CD4-positive, alpha-beta memory T cell (primary cell): Measurements from ENCODE around the gene TPST2. TPM values are rescaled to one million over a fixed set of nuclear protein-coding genes. Genes with fewer than 3 reads are reported as not detected.

Experiments used
- CTCF ChIA-PET: fragments of 350-600 bp; sonication (Branson Sonifier 250); formaldehyde crosslinking; loops from one replicate; lab custom pipeline; 2021; ENCODE audit warnings: inconsistent platforms; ENCODE audit not compliant: partially characterized antibody; lab: Charles Lee
- POLR2A ChIA-PET: fragments of 350-600 bp; sonication (Branson Sonifier 250); formaldehyde crosslinking; loops from one replicate; lab custom pipeline; 2021; ENCODE audit not compliant: partially characterized antibody; lab: Charles Lee
- DNase-seq, 5 donors: peaks; one replicate each; pipeline versions ENCODE4 v3.0.0 to v3.0.0-alpha.2; 2020 to 2022; ENCODE audit warnings: mixed read lengths in 1 of 5
- H3K27ac ChIP-seq: one replicate; pipeline ENCODE4 v1.7.0; 2013; ENCODE audit warnings: low read depth, low read length
- H3K27me3 ChIP-seq: 2 replicates; pipeline ENCODE4 v1.7.0; 2013; ENCODE audit warnings: mild to moderate bottlenecking, low read length, moderate library complexity; ENCODE audit not compliant: insufficient read depth
- H3K36me3 ChIP-seq: 2 replicates; pipeline ENCODE4 v1.7.0; 2013; ENCODE audit warnings: mild to moderate bottlenecking, low read length, moderate library complexity; ENCODE audit not compliant: insufficient read depth
- H3K4me1 ChIP-seq: 2 replicates; pipeline ENCODE4 v1.7.0; 2013; ENCODE audit warnings: mild to moderate bottlenecking, low read length, moderate library complexity; ENCODE audit not compliant: insufficient read depth
- H3K4me3 ChIP-seq, 2 donors: one replicate each; pipeline ENCODE4 v1.7.0; 2013; ENCODE audit warnings: low read length in 2 of 2, mild to moderate bottlenecking in 1 of 2
- H3K9me3 ChIP-seq, 2 donors: one replicate each; pipeline ENCODE4 v1.7.0; 2013; ENCODE audit warnings: low read length in 2 of 2, control low read depth in 1 of 2; ENCODE audit not compliant: control insufficient read depth in 1 of 2
- H3K27ac Mint-ChIP-seq, 7 donors: one replicate each; pipeline ENCODE4 v1.8.0; 2020 to 2021; ENCODE audit warnings: mixed read lengths in 7 of 7, mild to moderate bottlenecking in 6 of 7, inconsistent platforms in 3 of 7, moderate library complexity in 3 of 7
- H3K27me3 Mint-ChIP-seq, 2 donors: one replicate each; pipeline ENCODE4 v1.8.0; 2020 to 2021; ENCODE audit warnings: mixed read lengths in 2 of 2
- H3K36me3 Mint-ChIP-seq, 2 donors: one replicate each; pipeline ENCODE4 v1.8.0; 2020 to 2021; ENCODE audit warnings: mixed read lengths in 2 of 2, inconsistent platforms in 1 of 2, mild to moderate bottlenecking in 1 of 2
- H3K4me1 Mint-ChIP-seq, 4 donors: one replicate each; pipeline ENCODE4 v1.8.0; 2020 to 2021; ENCODE audit warnings: mixed read lengths in 4 of 4, mild to moderate bottlenecking in 1 of 4
- H3K4me3 Mint-ChIP-seq, 8 donors: one replicate each; pipeline ENCODE4 v1.8.0; 2020 to 2021; ENCODE audit warnings: mixed read lengths in 8 of 8, mild to moderate bottlenecking in 7 of 8, moderate library complexity in 6 of 8, inconsistent platforms in 3 of 8
- H3K9me3 Mint-ChIP-seq, 8 donors: one replicate each; pipeline ENCODE4 v1.8.0; 2020 to 2021; ENCODE audit warnings: mixed read lengths in 8 of 8, mild to moderate bottlenecking in 5 of 8, inconsistent platforms in 3 of 8, moderate library complexity in 1 of 8
- intact Hi-C: fragments of 100-400 bp; cut with micrococcal nuclease; formaldehyde crosslinking; loops from one replicate; pipeline ENCODE4 v1.15.1; 2023
- polyA plus RNA-seq, 2 donors: library from polyadenylated mRNA; unstranded; fragments of 300-500 nt; fragmentation: Illumina TruSeq; gene quantifications; one replicate each; pipeline ENCODE4 v1.2.3, GENCODE V29; 2021
- total RNA-seq, 2 experiments: library from RNA; stranded (reverse); gene quantifications; one replicate each; pipeline ENCODE4 v1.2.3, GENCODE V29; 2021

The TPST2 gene
- total and polyA plus RNA-seq, 4 experiments from 2014 or later, result 23.9 to 47.8 (median 37.2) TPM

DNA sequence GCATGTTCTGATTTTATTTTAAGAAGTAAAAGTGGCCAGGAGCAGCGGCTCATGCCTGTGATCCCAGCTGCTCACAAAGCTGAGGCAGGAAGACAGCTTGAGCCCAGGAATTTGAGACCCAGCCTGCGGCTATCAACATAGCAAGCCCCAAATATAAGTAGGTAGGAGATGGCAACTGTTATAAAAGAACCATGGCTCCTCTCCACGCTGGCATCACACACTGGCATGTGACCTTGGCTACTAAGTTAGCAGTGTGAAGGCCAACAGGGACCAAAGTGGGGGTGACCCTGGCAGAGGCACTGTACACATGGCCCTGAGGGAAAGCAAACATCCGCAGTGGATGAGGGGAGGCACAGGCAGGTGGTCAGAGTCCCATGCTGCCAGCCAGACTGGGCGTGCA lies 33.0 kb downstream of the TPST2 start:
- ChIA-PET POLR2A (no interaction called here), CTCF (no interaction called here)
- Histone ChIP-seq H3K9me3 (no peaks in the 10 kb centered on the region), H3K27ac (no peak overlapping the region), H3K36me3 (no peaks in the 10 kb centered on the region), H3K27me3 (no peaks in the 10 kb centered on the region), H3K4me1 (no peaks in the 10 kb centered on the region), H3K4me3 (no peak overlapping the region)
- intact Hi-C loops, result no loop called here
- no peak for DNase-seq
- H3K9me3 Mint-ChIP-seq, result no peaks in the 10 kb centered on the region
- H3K27me3 Mint-ChIP-seq, result no peaks in the 10 kb centered on the region
- peaks cover 0 to 3% of the 10 kb centered on the region in 2 donors for H3K36me3 Mint-ChIP-seq
- H3K4me3 Mint-ChIP-seq, result no peak overlapping the region
- peaks cover 7 to 29% (median 14%) of the 10 kb centered on the region in 4 donors for H3K4me1 Mint-ChIP-seq
- peak overlapping the region in 1 of 7 donors; percentile 42 for H3K27ac Mint-ChIP-seq

DNA sequence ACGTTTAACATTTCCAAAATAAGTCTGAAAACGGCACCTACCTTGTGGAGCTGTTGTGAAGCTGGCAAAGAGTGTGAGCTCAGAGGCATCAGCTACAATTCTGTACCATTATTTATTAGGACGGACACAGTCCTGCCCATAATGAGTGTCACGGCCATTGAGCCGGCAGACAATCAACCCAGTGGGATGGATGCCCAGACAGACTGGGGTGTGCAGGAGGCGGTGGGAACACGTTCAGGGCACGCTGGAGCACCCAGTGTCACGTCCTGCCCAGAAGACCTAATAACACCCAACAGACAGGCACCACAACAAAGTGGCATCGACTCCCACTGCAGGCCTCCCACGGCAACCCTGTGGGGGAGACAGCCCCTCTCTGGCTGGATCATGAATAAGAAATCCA lies 34.5 kb downstream of the TPST2 start:
- intact Hi-C loops, result no loop called here
- ChIA-PET CTCF (no interaction called here), POLR2A (no interaction called here)
- H3K4me1 ChIP-seq, result no peaks in the 10 kb centered on the region
- H3K4me3 Mint-ChIP-seq, result no peak overlapping the region
- H3K27me3 ChIP-seq, result no peaks in the 10 kb centered on the region
- H3K9me3 Mint-ChIP-seq, result peaks cover 0 to 2% (median 0%) of the 10 kb centered on the region in 8 donors
- H3K36me3 ChIP-seq, result no peaks in the 10 kb centered on the region
- no peaks in the 10 kb centered on the region for H3K9me3 ChIP-seq
- H3K36me3 Mint-ChIP-seq, result peaks cover 0 to 5% of the 10 kb centered on the region in 2 donors
- DNase-seq, result no peak
- H3K4me1 Mint-ChIP-seq, result peaks cover 9 to 33% (median 16%) of the 10 kb centered on the region in 4 donors
- no peak overlapping the region for H3K27ac ChIP-seq
- no peaks in the 10 kb centered on the region for H3K27me3 Mint-ChIP-seq
- no peak overlapping the region for H3K27ac Mint-ChIP-seq
- no peak overlapping the region for H3K4me3 ChIP-seq

DNA sequence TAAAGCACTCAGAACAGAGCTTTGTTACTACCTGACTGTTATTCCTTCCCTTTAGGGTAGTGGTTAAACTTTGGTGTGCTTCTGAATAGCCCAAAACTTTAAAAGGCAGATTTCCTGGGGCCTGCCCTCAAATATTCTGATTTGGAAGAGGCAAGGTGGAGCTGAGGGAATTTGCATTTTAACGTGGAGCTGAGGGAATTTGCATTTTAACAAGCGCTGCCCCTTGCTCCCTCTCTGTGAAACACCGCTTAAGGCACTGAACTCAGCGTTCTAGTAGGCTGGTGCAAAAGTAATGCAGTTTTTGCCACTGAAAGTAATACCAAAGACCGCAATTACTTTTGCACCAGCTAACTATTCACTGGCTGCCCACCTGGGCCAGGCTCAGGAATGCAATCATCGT lies 35.0 kb downstream of the TPST2 start:
- Histone ChIP-seq H3K27ac (no peak overlapping the region), H3K27me3 (no peaks in the 10 kb centered on the region), H3K4me1 (no peaks in the 10 kb centered on the region), H3K36me3 (no peaks in the 10 kb centered on the region), H3K9me3 (no peaks in the 10 kb centered on the region), H3K4me3 (no peak overlapping the region)
- intact Hi-C loops, result no loop called here
- POLR2A ChIA-PET, result no interaction called here
- H3K4me3 Mint-ChIP-seq, result no peak overlapping the region
- peaks cover 0 to 2% (median 0%) of the 10 kb centered on the region in 8 donors for H3K9me3 Mint-ChIP-seq
- H3K4me1 Mint-ChIP-seq, result peaks cover 11 to 33% (median 17%) of the 10 kb centered on the region in 4 donors
- H3K27me3 Mint-ChIP-seq, result no peaks in the 10 kb centered on the region
- no peak for DNase-seq
- CTCF ChIA-PET, result no interaction called here
- H3K27ac Mint-ChIP-seq, result peak overlapping the region in 1 of 7 donors; percentile 23
- peaks cover 0 to 3% of the 10 kb centered on the region in 2 donors for H3K36me3 Mint-ChIP-seq

DNA sequence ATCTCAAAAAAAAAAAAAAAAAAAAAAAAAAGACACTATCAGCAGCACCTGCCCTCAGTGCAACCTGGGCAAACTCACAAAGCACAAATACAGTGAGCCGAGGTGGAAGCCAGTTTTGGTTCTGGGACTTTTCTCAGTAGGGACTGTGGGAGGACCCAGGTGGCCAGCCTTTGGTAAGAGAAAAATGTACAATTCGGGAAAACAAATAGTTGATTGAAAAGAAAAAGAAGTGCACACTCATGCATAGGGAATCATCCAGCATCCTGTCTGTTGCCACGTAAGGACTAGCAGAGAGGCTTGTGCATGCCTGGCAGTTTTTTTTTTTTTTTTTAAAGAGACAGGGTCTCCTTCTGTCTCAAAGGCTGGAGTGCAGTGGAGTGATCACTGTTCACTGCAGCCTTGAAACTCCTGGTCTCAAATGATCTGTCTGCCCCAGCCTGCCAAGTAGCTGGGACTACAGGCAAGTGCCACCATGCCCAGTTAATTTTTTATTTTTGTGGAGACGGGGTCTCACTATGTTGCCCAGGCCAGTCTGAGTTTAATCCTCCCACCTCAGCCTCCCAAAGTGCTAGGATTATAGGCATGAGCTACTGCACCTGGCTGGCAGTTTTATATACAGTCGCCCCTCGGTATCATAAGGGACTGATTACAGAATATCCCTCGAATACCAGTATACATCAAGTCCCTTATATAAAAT lies 36.7 kb downstream of the TPST2 start:
- no peak overlapping the region for H3K4me3 Mint-ChIP-seq
- H3K36me3 Mint-ChIP-seq, result peaks cover 0 to 3% of the 10 kb centered on the region in 2 donors
- Histone ChIP-seq H3K4me1 (no peaks in the 10 kb centered on the region), H3K27ac (no peak overlapping the region), H3K9me3 (no peaks in the 10 kb centered on the region), H3K4me3 (no peak overlapping the region), H3K27me3 (no peaks in the 10 kb centered on the region), H3K36me3 (no peaks in the 10 kb centered on the region)
- peak overlapping the region in 2 of 7 donors; percentile 41 to 42 for H3K27ac Mint-ChIP-seq
- ChIA-PET POLR2A (no interaction called here), CTCF (interaction anchor here (1.1 kb wide), 1 partner anchor 23 kb away, joined by 4 read pairs; no protein-coding TSS in a partner anchor)
- H3K27me3 Mint-ChIP-seq, result no peaks in the 10 kb centered on the region
- DNase-seq, result no peak
- peaks cover 0 to 2% (median 0%) of the 10 kb centered on the region in 8 donors for H3K9me3 Mint-ChIP-seq
- intact Hi-C loops, result no loop called here
- peaks cover 10 to 29% (median 17%) of the 10 kb centered on the region in 4 donors for H3K4me1 Mint-ChIP-seq

DNA sequence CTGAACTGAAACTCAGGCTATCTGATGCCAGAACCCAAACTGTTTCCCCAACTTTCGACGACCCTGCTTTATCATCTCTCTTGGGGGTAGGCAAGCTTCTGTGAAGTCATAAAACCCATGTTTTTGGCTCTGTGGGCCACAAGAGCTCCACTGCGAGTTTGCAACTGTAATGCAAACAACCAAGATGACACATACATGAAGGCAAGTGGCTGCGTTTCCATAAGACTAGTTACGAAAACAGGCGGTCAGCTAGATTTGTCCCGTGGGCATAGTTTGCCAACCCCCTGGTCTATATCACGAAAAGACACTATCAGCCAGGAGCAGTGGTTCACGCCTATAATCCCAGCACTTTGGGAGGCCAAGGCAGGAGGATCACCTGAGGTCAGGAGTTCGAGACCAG lies 37.5 kb downstream of the TPST2 start:
- no peak overlapping the region for H3K27ac ChIP-seq
- Mint-ChIP-seq H3K9me3 (peaks cover 0 to 2% (median 0%) of the 10 kb centered on the region in 8 donors), H3K4me3 (no peak overlapping the region), H3K27ac (no peak overlapping the region), H3K27me3 (no peaks in the 10 kb centered on the region), H3K36me3 (peaks cover 0 to 4% of the 10 kb centered on the region in 2 donors), H3K4me1 (peaks cover 10 to 31% (median 21%) of the 10 kb centered on the region in 4 donors)
- POLR2A ChIA-PET, result no interaction called here
- CTCF ChIA-PET, result no interaction called here
- no peaks in the 10 kb centered on the region for H3K27me3 ChIP-seq
- no peaks in the 10 kb centered on the region for H3K4me1 ChIP-seq
- intact Hi-C loops, result no loop called here
- H3K9me3 ChIP-seq, result no peaks in the 10 kb centered on the region
- H3K36me3 ChIP-seq, result no peaks in the 10 kb centered on the region
- H3K4me3 ChIP-seq, result no peak overlapping the region
- no peak for DNase-seq

DNA sequence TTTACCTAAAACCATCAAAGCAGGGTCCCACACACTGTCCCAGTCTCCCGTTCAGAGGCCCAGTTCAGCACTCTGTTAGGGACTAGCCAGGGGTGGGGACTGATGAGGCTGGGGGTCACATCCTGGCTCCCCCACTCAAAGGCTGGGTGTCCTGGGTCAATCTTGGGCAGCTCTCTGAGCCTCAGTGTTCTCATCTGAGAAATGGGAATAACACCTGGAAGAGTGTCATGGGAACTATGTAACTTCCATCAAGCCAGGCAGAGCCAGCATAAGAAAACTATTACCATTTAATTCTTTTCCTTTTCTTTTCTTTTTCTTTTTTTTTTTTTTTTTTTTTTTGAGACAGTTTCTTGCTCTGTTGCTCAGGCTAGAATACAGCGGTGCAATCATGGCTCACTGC lies 38.4 kb downstream of the TPST2 start:
- no peak for DNase-seq
- CTCF ChIA-PET, result no interaction called here
- H3K36me3 Mint-ChIP-seq, result peaks cover 4 to 7% of the 10 kb centered on the region in 2 donors
- POLR2A ChIA-PET, result no interaction called here
- intact Hi-C loops, result no loop called here
- peaks cover 0 to 2% (median 0%) of the 10 kb centered on the region in 8 donors for H3K9me3 Mint-ChIP-seq
- H3K27me3 ChIP-seq, result no peaks in the 10 kb centered on the region
- no peaks in the 10 kb centered on the region for H3K4me1 ChIP-seq
- peaks cover 15 to 37% (median 25%) of the 10 kb centered on the region in 4 donors for H3K4me1 Mint-ChIP-seq
- H3K27me3 Mint-ChIP-seq, result no peaks in the 10 kb centered on the region
- H3K9me3 ChIP-seq, result no peaks in the 10 kb centered on the region
- peak overlapping the region in 3 of 7 donors; percentile 30 to 80 (median 64) for H3K27ac Mint-ChIP-seq
- no peak overlapping the region for H3K4me3 Mint-ChIP-seq
- no peak overlapping the region for H3K4me3 ChIP-seq
- H3K36me3 ChIP-seq, result no peaks in the 10 kb centered on the region
- H3K27ac ChIP-seq, result no peak overlapping the region

DNA sequence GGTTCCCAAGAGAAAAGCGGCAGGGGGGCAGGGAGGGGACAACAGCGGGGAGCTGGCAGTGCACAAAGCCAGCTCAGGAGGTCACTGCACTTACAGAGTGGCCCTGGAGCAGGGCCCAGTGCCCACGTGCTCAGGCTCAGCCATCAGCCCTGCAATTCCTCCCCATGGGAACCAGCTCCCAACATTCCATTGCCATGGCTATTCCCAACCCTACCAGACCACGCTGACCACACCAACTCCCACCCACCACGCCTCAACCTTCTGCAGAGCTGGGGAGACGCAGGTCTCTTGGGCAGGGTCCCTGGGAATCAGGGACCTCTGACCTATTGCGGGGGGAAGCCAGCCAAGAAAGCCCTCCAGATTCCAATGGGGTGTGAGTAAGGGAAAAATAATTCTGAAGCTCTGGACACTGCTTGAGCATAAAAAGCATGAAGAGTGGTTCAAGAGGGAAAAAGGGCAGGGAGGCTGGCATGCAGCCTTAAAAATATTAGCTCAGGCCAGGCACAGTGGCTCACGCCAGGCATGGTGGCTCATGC lies 39.4 kb downstream of the TPST2 start:
- peaks cover 16 to 39% (median 28%) of the 10 kb centered on the region in 4 donors for H3K4me1 Mint-ChIP-seq
- Histone ChIP-seq H3K27me3 (no peaks in the 10 kb centered on the region), H3K4me1 (no peaks in the 10 kb centered on the region), H3K36me3 (no peaks in the 10 kb centered on the region), H3K9me3 (no peaks in the 10 kb centered on the region), H3K4me3 (no peak overlapping the region), H3K27ac (no peak overlapping the region)
- H3K9me3 Mint-ChIP-seq, result peaks cover 0 to 2% (median 0%) of the 10 kb centered on the region in 8 donors
- intact Hi-C loops, result no loop called here
- H3K27me3 Mint-ChIP-seq, result no peaks in the 10 kb centered on the region
- no peak overlapping the region for H3K4me3 Mint-ChIP-seq
- DNase-seq, result no peak
- ChIA-PET POLR2A (no interaction called here), CTCF (interaction anchor here (0.6 kb wide), 1 partner anchor 12 kb away, joined by 3 read pairs; no protein-coding TSS in a partner anchor)
- peak overlapping the region in 1 of 7 donors; percentile 60 for H3K27ac Mint-ChIP-seq
- peaks cover 6 to 7% of the 10 kb centered on the region in 2 donors for H3K36me3 Mint-ChIP-seq
